GM18867 (cell line): ENCODE results near the gene POLQ.
A peak's percentile ranks its signal among the peaks of the same experiment; 100 is the strongest.

Experiments
- ATAC-seq: cut with Tn5 transposase; IDR thresholded peaks from one replicate; pipeline ENCODE4 v1.9.1; 2021; ENCODE audit warnings: mild to moderate bottlenecking, moderate library complexity; ENCODE audit not compliant: unreplicated experiment

Gene POLQ

GRCh38 chr3:121545574-121546455 is at the start of gene POLQ:
Gene POLQ (minus strand): TSS chr3:121545988. CDS start chr3:121545877, 111 bp downstream.
- peak; percentile 82 for ATAC-seq

- ATAC-seq = no peak
These were observed 49.1 kb upstream of the POLQ start for GRCh38 chr3:121594850-121595249.

- peak; percentile 17 for ATAC-seq
These were observed 48.0 kb upstream of the POLQ start for GRCh38 chr3:121593806-121594205.

GRCh38 chr3:121592856-121593702 is 47.3 kb upstream of the POLQ start, which contains the start of gene FBXO40:
Gene FBXO40 (plus strand): TSS chr3:121593379. CDS start chr3:121620576, 27,197 bp downstream.
- peak; percentile 81 for ATAC-seq

- ATAC-seq = peak; percentile 58
These were observed 38.6 kb upstream of the POLQ start for GRCh38 chr3:121584418-121584817.

GRCh38 chr3:121581691-121582090 is 35.9 kb upstream of the POLQ start:
- no peak for ATAC-seq

- no peak for ATAC-seq
These were observed 28.7 kb upstream of the POLQ start for GRCh38 chr3:121574449-121574848.

GRCh38 chr3:121567649-121568048 is 21.9 kb upstream of the POLQ start, which contains the start of gene ARGFX:
Gene ARGFX (plus strand): TSS chr3:121567949. CDS start chr3:121570714, 2,765 bp downstream.
- no peak for ATAC-seq

GRCh38 chr3:121566773-121567172 is 21.0 kb upstream of the POLQ start:
- no peak for ATAC-seq

- no peak for ATAC-seq
These were observed 16.4 kb upstream of the POLQ start for GRCh38 chr3:121562148-121562547.

- ATAC-seq = no peak
These were observed 11.7 kb upstream of the POLQ start for GRCh38 chr3:121557426-121557934.

GRCh38 chr3:121552797-121553196 is 7.0 kb upstream of the POLQ start:
- ATAC-seq = no peak

GRCh38 chr3:121552379-121552778 is 6.6 kb upstream of the POLQ start:
- ATAC-seq = no peak

- peak; percentile 5 for ATAC-seq
These were observed 677 bp downstream of the POLQ start for GRCh38 chr3:121545049-121545573.

- ATAC-seq = no peak
These were observed 2.9 kb downstream of the POLQ start for GRCh38 chr3:121542924-121543323.

GRCh38 chr3:121531269-121531668 is 14.5 kb downstream of the POLQ start:
- peak; percentile 70 for ATAC-seq

- ATAC-seq = peak; percentile 46
These were observed 16.5 kb downstream of the POLQ start for GRCh38 chr3:121529308-121529707.

GRCh38 chr3:121520510-121520909 is 25.3 kb downstream of the POLQ start:
- no peak for ATAC-seq

GRCh38 chr3:121517953-121518655 is 27.7 kb downstream of the POLQ start:
- ATAC-seq = no peak

GRCh38 chr3:121515862-121516261 is 29.9 kb downstream of the POLQ start:
- no peak for ATAC-seq
